HepG2 (cell line): ENCODE results near the gene PNPLA2. TPM values are rescaled to one million over a fixed set of nuclear protein-coding genes. Genes with fewer than 3 reads are reported as not detected.

Experiments used
- DMAP1 ChIP-seq: IDR thresholded peaks from 2 replicates; pipeline ENCODE4 v1.6.1; 2016
- ELF1 ChIP-seq: sonication (generic); formaldehyde crosslinking; IDR thresholded peaks from 2 replicates; pipeline ENCODE4 v1.4.0; 2020; ENCODE audit warnings: missing genetic modification reagents
- FOSL2 ChIP-seq: sonication (generic); formaldehyde crosslinking; IDR thresholded peaks from 2 replicates; pipeline ENCODE4 v1.4.0; 2020; ENCODE audit warnings: missing genetic modification reagents
- KAT7 ChIP-seq: IDR thresholded peaks from 2 replicates; pipeline ENCODE4 v1.6.1; 2018; ENCODE audit warnings: borderline replicate concordance, missing compliant biosample characterization
- NFIC ChIP-seq: IDR thresholded peaks from 2 replicates; pipeline ENCODE4 v1.6.1; 2012; ENCODE audit warnings: mild to moderate bottlenecking, low read length, inconsistent platforms
- NR3C1 ChIP-seq: sonication (generic); formaldehyde crosslinking; IDR thresholded peaks from 2 replicates; pipeline ENCODE4 v1.4.0; 2020; ENCODE audit warnings: missing genetic modification reagents
- PHF20 ChIP-seq: sonication (generic); formaldehyde crosslinking; IDR thresholded peaks from 2 replicates; pipeline ENCODE4 v1.5.0; 2020; ENCODE audit warnings: mild to moderate bottlenecking, missing genetic modification reagents
- REPIN1 ChIP-seq: sonication (generic); formaldehyde crosslinking; IDR thresholded peaks from 2 replicates; pipeline ENCODE4 v1.8.0; 2022; ENCODE audit warnings: missing genetic modification reagents, low read depth, mild to moderate bottlenecking, borderline replicate concordance
- RNF2 ChIP-seq: fragments of 450-650 bp; conservative IDR thresholded peaks from 2 replicates; pipeline ENCODE4 v1.6.1; 2016; ENCODE audit warnings: low read depth
- SOX13 ChIP-seq, 3 experiments: fragments of 450-650 bp in 1 of 3; sonication (generic) in 1 of 3; formaldehyde crosslinking in 1 of 3; IDR thresholded peaks in 2 of 3; conservative IDR thresholded peaks in 1 of 3; 2 replicates each; pipeline versions ENCODE4 v1.5.0 to v1.6.1; 2016 to 2020; ENCODE audit warnings: antibody characterized with exemption in 1 of 3, mild to moderate bottlenecking in 1 of 3, missing compliant biosample characterization in 1 of 3, missing genetic modification reagents in 1 of 3, moderate library complexity in 1 of 3
- SPEN ChIP-seq: sonication (generic); formaldehyde crosslinking; IDR thresholded peaks from 2 replicates; pipeline ENCODE4 v1.5.1; 2020; ENCODE audit warnings: low read depth, mild to moderate bottlenecking, missing genetic modification reagents
- ZBTB3 ChIP-seq: sonication (generic); formaldehyde crosslinking; IDR thresholded peaks from 2 replicates; pipeline ENCODE4 v1.4.0; 2020; ENCODE audit warnings: low read depth, mild to moderate bottlenecking, moderate library complexity, missing genetic modification reagents, borderline replicate concordance
- ZNF34 ChIP-seq: sonication (generic); formaldehyde crosslinking; IDR thresholded peaks from 2 replicates; pipeline ENCODE4 v1.4.0; 2020; ENCODE audit warnings: mild to moderate bottlenecking, missing genetic modification reagents, borderline replicate concordance
- ZNF354B ChIP-seq: sonication (generic); formaldehyde crosslinking; IDR thresholded peaks from 2 replicates; pipeline ENCODE4 v1.8.0; 2022; ENCODE audit warnings: mild to moderate bottlenecking, missing genetic modification reagents
- ZNF572 ChIP-seq: sonication (generic); formaldehyde crosslinking; IDR thresholded peaks from 2 replicates; pipeline ENCODE4 v1.5.1; 2020; ENCODE audit warnings: mild to moderate bottlenecking, missing genetic modification reagents
- polyA plus RNA-seq, 8 experiments: library from polyadenylated mRNA; depleted of rRNA in 3 of 8; stranded (reverse) in 7 of 8; unstranded in 1 of 8; fragments of >200 nt; fragmentation: Illumina TruSeq in 4 of 8; extraction: Trizol in 4 of 8; gene quantifications; 2 replicates each; pipeline versions ENCODE4 v1.2.1 to v1.2.3, GENCODE V29; 2011 to 2016; ENCODE audit warnings: low read depth in 4 of 8, missing spikeins in 1 of 8, mixed read lengths in 1 of 8; ENCODE audit not compliant: insufficient read depth in 1 of 8
- total RNA-seq, 5 experiments: library from RNA; depleted of rRNA; stranded (reverse); fragments of >200 nt; fragmentation: Illumina TruSeq; extraction: Trizol; gene quantifications; 2 replicates each; pipeline ENCODE4 v1.2.3, GENCODE V29; 2016; ENCODE audit warnings: low read depth in 1 of 5
- TF ChIP-seq, protein P1 (sequence below): sonication (generic); formaldehyde crosslinking; IDR thresholded peaks from 2 replicates; pipeline ENCODE4 v1.8.0; 2022; ENCODE audit warnings: missing genetic modification reagents, mild to moderate bottlenecking, borderline replicate concordance
- TF ChIP-seq, protein P2 (sequence below): sonication (generic); formaldehyde crosslinking; IDR thresholded peaks from 2 replicates; pipeline ENCODE4; 2020; ENCODE audit warnings: missing genetic modification reagents, mild to moderate bottlenecking, borderline replicate concordance
- TF ChIP-seq, protein P3 (sequence below): sonication (generic); formaldehyde crosslinking; IDR thresholded peaks from 2 replicates; pipeline ENCODE4 v1.5.1; 2020; ENCODE audit warnings: missing genetic modification reagents, mild to moderate bottlenecking, borderline replicate concordance
- TF ChIP-seq, protein P4 (sequence below): sonication (generic); formaldehyde crosslinking; conservative IDR thresholded peaks from 2 replicates; pipeline ENCODE4 v1.4.0; 2020; ENCODE audit warnings: missing genetic modification reagents
- TF ChIP-seq, protein P5 (sequence below): sonication (generic); formaldehyde crosslinking; IDR thresholded peaks from 2 replicates; pipeline ENCODE4 v1.4.0; 2020; ENCODE audit warnings: mild to moderate bottlenecking, missing genetic modification reagents

The PNPLA2 gene
- total and polyA plus RNA-seq, 2 of the 13 experiments (the other 11 are each of a cell fraction or from before 2014, with no cell fraction given) = 10.5 to 43.2 TPM

DNA sequence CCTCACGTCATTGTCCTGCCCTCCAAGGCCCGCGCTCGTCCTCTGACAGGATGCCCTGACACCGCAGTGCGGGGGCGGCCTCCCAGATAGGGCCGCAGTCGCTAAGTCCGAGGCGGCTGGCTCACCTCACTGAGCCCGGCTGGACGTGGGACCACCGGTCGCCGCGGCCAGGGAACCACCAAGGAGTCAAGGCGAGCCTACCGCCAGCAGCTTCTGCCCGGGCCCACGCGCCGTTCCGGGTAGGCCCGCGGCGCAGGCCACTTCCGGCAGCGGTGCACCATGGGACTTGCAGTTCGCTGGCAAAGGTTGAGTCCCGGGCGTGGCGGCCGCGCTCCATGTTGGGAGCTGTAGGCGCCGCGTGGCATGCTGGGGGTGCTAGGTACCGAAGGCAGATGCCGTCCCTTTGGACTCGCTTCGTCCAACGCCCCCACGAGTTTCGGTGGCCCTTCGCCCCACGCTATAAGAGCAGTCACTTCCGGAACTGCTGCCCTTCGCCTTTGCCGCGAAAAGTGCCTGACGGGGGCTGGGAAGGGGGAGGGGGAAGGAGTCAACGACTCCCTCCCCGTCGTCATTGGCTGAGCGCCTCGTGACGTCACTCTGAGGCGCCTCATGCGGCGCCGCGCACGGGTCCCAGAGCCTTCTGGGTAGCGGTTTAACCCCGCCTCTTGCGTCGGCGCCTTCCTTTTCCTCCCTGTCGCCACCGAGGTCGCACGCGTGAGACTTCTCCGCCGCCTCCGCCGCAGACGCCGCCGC, 9.3 kb upstream of the PNPLA2 start, which contains the start of gene RPLP2 (continued):
- TF ChIP-seq SPEN (CRISPR knock-in tag) = peak; percentile 89
- TF ChIP-seq, protein P1, sequence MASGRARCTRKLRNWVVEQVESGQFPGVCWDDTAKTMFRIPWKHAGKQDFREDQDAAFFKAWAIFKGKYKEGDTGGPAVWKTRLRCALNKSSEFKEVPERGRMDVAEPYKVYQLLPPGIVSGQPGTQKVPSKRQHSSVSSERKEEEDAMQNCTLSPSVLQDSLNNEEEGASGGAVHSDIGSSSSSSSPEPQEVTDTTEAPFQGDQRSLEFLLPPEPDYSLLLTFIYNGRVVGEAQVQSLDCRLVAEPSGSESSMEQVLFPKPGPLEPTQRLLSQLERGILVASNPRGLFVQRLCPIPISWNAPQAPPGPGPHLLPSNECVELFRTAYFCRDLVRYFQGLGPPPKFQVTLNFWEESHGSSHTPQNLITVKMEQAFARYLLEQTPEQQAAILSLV (CRISPR knock-in tag) = no peak; the same call in 1 of the 2 replicates
- TF ChIP-seq ZBTB3 (CRISPR knock-in tag) = peak; percentile 82; the same call in 1 of the 2 replicates
- TF ChIP-seq ELF1 (CRISPR knock-in tag) = peak; percentile 99
- peak; percentile 85 for TF ChIP-seq REPIN1 (CRISPR knock-in tag)
- TF ChIP-seq, protein P2, sequence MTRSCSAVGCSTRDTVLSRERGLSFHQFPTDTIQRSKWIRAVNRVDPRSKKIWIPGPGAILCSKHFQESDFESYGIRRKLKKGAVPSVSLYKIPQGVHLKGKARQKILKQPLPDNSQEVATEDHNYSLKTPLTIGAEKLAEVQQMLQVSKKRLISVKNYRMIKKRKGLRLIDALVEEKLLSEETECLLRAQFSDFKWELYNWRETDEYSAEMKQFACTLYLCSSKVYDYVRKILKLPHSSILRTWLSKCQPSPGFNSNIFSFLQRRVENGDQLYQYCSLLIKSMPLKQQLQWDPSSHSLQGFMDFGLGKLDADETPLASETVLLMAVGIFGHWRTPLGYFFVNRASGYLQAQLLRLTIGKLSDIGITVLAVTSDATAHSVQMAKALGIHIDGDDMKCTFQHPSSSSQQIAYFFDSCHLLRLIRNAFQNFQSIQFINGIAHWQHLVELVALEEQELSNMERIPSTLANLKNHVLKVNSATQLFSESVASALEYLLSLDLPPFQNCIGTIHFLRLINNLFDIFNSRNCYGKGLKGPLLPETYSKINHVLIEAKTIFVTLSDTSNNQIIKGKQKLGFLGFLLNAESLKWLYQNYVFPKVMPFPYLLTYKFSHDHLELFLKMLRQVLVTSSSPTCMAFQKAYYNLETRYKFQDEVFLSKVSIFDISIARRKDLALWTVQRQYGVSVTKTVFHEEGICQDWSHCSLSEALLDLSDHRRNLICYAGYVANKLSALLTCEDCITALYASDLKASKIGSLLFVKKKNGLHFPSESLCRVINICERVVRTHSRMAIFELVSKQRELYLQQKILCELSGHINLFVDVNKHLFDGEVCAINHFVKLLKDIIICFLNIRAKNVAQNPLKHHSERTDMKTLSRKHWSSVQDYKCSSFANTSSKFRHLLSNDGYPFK (CRISPR knock-in tag) = peak; percentile 96
- 0 out of 2 replicates have a peak, but pooled peaks have one; percentile 68 for TF ChIP-seq ZNF354B (CRISPR knock-in tag)
- no peak for TF ChIP-seq NR3C1 (CRISPR knock-in tag)
- peak; percentile 89 for TF ChIP-seq ZNF34
- no peak for TF ChIP-seq SOX13 (IDR thresholded peaks at IDR 0.05)
- no peak; a peak in 1 of 4 replicates for TF ChIP-seq SOX13 (CRISPR knock-in tag; conservative IDR thresholded peaks at IDR 0.05 in 1 of 2, IDR thresholded peaks at IDR 0.05 in 1 of 2)
- TF ChIP-seq KAT7 (CRISPR knock-in tag) = peak; percentile 61; the same call in 1 of the 2 replicates
- TF ChIP-seq DMAP1 (CRISPR knock-in tag) = peak; percentile 96
- no peak for TF ChIP-seq NFIC
- TF ChIP-seq FOSL2 (CRISPR knock-in tag) = peak; percentile 37
- peak; percentile 94 for TF ChIP-seq PHF20
- no peak for TF ChIP-seq ZNF572
- TF ChIP-seq RNF2 = peak; percentile 88
- TF ChIP-seq, protein P3, sequence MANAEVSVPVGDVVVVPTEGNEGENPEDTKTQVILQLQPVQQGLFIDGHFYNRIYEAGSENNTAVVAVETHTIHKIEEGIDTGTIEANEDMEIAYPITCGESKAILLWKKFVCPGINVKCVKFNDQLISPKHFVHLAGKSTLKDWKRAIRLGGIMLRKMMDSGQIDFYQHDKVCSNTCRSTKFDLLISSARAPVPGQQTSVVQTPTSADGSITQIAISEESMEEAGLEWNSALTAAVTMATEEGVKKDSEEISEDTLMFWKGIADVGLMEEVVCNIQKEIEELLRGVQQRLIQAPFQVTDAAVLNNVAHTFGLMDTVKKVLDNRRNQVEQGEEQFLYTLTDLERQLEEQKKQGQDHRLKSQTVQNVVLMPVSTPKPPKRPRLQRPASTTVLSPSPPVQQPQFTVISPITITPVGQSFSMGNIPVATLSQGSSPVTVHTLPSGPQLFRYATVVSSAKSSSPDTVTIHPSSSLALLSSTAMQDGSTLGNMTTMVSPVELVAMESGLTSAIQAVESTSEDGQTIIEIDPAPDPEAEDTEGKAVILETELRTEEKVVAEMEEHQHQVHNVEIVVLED (CRISPR knock-in tag) = peak; percentile 96
- TF ChIP-seq, protein P4, sequence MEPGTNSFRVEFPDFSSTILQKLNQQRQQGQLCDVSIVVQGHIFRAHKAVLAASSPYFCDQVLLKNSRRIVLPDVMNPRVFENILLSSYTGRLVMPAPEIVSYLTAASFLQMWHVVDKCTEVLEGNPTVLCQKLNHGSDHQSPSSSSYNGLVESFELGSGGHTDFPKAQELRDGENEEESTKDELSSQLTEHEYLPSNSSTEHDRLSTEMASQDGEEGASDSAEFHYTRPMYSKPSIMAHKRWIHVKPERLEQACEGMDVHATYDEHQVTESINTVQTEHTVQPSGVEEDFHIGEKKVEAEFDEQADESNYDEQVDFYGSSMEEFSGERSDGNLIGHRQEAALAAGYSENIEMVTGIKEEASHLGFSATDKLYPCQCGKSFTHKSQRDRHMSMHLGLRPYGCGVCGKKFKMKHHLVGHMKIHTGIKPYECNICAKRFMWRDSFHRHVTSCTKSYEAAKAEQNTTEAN (CRISPR knock-in tag) = no peak
- TF ChIP-seq, protein P5, sequence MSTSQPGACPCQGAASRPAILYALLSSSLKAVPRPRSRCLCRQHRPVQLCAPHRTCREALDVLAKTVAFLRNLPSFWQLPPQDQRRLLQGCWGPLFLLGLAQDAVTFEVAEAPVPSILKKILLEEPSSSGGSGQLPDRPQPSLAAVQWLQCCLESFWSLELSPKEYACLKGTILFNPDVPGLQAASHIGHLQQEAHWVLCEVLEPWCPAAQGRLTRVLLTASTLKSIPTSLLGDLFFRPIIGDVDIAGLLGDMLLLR (CRISPR knock-in tag) = peak; percentile 86; the same call in 1 of the 2 replicates
